Central memory CD8-positive, alpha-beta T cell (primary cell): ENCODE data around the gene B3GAT1.

ENCODE experiments used
- ATAC-seq: fragments of 150-1000 bp; cut with Tn5 transposase; replicated peaks from 2 replicates; pipeline ENCODE4 v1.10.0; 2022; ENCODE audit warnings: mild to moderate bottlenecking, moderate FRiP score, moderate number of reproducible peaks; ENCODE audit not compliant: poor library complexity, severe bottlenecking; ENCODE audit errors: extremely low read depth
- DNase-seq, 2 donors: peaks; one replicate each; pipeline ENCODE4 v3.0.0; 2021; ENCODE audit warnings: low spot score in 2 of 2
- H3K27ac Mint-ChIP-seq: one replicate; pipeline ENCODE4 v1.8.0; 2022; ENCODE audit warnings: low read depth, mild to moderate bottlenecking, moderate library complexity, mixed read lengths
- H3K27me3 Mint-ChIP-seq: one replicate; pipeline ENCODE4 v1.8.0; 2022; ENCODE audit warnings: mixed read lengths
- H3K36me3 Mint-ChIP-seq: one replicate; pipeline ENCODE4 v1.8.0; 2022; ENCODE audit warnings: mild to moderate bottlenecking, moderate library complexity, mixed read lengths; ENCODE audit not compliant: insufficient read depth
- H3K4me1 Mint-ChIP-seq: one replicate; pipeline ENCODE4 v1.8.0; 2022; ENCODE audit warnings: mixed read lengths
- H3K4me3 Mint-ChIP-seq: one replicate; pipeline ENCODE4 v1.8.0; 2022; ENCODE audit warnings: mild to moderate bottlenecking, moderate library complexity, mixed read lengths
- H3K9me3 Mint-ChIP-seq: one replicate; pipeline ENCODE4 v1.8.0; 2022; ENCODE audit warnings: mixed read lengths

Gene B3GAT1

DNA sequence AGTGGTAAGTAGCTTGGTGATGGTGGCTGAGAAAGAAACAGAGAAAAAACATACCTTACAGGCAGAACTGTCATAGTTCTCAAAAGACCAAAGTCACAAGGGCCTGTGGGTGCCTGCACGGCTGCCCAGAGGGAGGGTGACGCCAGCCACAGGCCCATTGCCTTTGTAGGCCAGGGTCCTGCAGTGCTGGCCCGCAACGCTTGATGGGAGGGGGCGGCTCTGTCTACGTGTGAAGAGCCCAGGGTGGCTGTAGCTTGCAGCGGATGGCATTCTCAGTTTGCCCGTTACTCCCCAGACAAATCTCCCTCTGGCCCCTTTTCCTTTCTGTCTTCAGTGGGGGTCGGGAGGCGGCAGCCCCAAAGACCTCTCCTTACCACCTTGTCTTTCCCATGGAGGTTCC is 24.7 kb upstream of the B3GAT1 start:
- Mint-ChIP-seq H3K9me3 (no peaks in the 10 kb centered on the region), H3K27ac (no peak overlapping the region), H3K4me1 (no peaks in the 10 kb centered on the region), H3K4me3 (no peak overlapping the region), H3K36me3 (no peaks in the 10 kb centered on the region), H3K27me3 (no peaks in the 10 kb centered on the region)
- DNase-seq = no peak
- ATAC-seq = no peak

DNA sequence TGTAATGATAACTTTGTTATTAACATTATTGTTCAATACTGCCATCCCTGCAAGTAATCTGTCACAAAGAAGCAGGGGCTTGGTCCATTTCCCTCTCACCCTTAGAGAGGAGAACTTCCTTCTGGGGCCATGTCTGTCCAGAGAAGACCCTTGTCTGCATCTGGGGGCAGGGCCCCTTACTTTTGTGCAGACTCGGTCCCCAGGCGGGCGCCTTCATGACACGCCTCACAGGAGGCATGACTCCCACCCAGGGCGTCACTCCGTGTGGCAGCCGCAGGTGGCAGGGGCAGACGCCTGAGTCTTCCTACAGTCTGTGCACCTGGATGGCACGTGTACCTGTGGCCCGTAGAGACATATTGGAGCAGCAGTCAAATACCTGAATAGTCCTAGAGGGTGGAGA is 21.8 kb upstream of the B3GAT1 start:
- no peaks in the 10 kb centered on the region for H3K4me1 Mint-ChIP-seq
- no peaks in the 10 kb centered on the region for H3K9me3 Mint-ChIP-seq
- no peaks in the 10 kb centered on the region for H3K36me3 Mint-ChIP-seq
- DNase-seq (no peak), ATAC-seq (no peak)
- no peak overlapping the region for H3K4me3 Mint-ChIP-seq
- no peak overlapping the region for H3K27ac Mint-ChIP-seq
- H3K27me3 Mint-ChIP-seq = peaks cover 25% of the 10 kb centered on the region

DNA sequence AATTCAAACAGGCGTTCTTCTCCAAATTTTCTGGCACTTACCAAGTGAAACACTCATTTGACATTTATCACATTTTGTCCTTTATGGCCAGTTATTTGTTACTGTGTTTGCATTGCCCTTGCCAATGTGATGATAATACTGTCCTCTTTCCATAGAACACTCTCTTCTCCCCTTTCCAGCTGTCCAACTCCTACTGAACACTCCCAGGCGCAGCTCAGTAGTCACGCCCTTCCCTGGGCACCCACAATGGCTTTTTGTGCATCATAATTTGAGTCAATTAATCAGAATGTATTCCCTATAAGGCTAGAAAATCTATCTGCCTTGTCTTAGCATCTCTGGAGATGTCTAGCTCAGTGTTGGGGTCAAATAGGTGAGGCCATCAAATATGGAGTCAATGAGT is 21.2 kb upstream of the B3GAT1 start:
- no peaks in the 10 kb centered on the region for H3K4me1 Mint-ChIP-seq
- H3K27ac Mint-ChIP-seq = no peak overlapping the region
- no peaks in the 10 kb centered on the region for H3K9me3 Mint-ChIP-seq
- no peak for ATAC-seq
- no peak for DNase-seq
- H3K36me3 Mint-ChIP-seq = no peaks in the 10 kb centered on the region
- no peak overlapping the region for H3K4me3 Mint-ChIP-seq
- peaks cover 28% of the 10 kb centered on the region for H3K27me3 Mint-ChIP-seq

DNA sequence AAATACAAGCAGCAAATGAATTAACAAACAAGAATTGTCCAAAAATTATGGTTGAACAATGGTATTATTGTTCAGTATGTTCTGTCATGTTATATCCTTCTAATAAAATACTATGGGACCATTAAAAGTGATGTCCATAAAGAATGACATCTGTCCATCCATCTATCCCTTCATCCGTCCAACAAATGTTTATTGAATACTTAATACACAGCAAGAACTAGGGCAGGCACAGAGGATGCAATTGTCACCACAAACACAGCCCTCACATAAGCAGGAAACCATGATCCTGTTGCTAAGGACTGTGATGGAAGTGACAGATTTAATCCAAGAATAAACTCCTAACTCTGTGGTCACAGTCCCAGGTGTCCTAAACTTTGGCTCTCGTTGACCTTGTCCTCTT is 20.7 kb upstream of the B3GAT1 start:
- DNase-seq (no peak), ATAC-seq (no peak)
- H3K36me3 Mint-ChIP-seq = no peaks in the 10 kb centered on the region
- no peaks in the 10 kb centered on the region for H3K4me1 Mint-ChIP-seq
- no peaks in the 10 kb centered on the region for H3K9me3 Mint-ChIP-seq
- no peak overlapping the region for H3K27ac Mint-ChIP-seq
- H3K27me3 Mint-ChIP-seq = peaks cover 28% of the 10 kb centered on the region
- H3K4me3 Mint-ChIP-seq = no peak overlapping the region

DNA sequence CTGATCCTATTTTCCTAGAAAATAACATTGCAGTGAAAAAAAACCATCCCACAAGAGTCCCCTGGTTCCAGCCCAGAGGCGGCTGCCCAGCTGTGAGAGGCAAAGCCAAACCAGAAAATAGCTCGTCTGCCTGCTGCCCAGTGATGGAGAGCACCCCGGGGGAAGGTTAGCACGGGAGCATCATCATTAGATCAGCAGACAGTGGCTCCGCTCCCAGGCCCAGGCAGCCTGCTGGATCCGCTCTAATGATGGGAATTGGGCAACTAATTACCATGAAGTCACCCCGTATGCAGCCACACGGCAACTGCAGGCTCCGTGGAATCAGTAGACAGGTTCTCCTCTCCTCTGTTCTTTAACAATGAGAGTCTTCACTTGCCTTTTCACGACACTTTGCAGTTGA is 17.1 kb upstream of the B3GAT1 start:
- no peak for ATAC-seq

DNA sequence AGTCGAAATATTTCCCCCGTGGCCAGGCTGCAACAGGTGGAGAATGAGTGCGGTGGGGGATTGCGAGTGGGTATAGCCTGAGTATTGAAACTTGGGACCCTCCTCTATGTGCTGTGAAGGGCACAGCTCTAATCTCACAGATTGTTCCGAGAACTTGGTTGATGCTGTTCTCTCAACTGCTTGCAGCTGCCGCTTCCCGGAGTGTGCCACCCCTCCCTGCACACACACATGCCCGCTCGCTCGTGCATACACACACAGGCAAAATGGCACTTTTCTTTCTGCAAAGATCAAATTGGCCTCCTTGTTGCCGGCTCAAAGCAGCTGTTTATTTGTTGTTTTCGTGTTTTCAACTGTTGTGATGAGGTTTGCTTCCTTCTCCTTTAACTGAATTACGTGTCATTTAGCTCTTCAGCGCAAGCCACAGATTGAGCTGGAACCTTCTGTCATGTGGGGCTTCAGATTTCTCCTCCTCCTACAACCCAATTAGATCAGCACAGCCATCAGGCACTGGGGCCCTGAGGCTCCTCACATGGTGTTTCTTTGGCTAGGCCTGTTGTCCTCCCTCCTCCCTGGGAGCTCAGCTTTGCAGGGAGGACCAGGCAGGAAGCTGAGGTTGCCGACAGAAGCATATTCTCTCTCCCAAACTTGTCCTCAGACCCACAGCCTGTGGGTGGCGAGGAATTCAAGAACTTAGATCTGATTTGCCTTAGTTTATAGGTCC is 13.9 kb upstream of the B3GAT1 start:
- H3K27me3 Mint-ChIP-seq = peaks cover 20% of the 10 kb centered on the region
- no peak overlapping the region for H3K4me3 Mint-ChIP-seq
- DNase-seq (no peak), ATAC-seq (no peak)
- no peaks in the 10 kb centered on the region for H3K36me3 Mint-ChIP-seq
- H3K4me1 Mint-ChIP-seq = peaks cover 4% of the 10 kb centered on the region
- H3K9me3 Mint-ChIP-seq = no peaks in the 10 kb centered on the region
- no peak overlapping the region for H3K27ac Mint-ChIP-seq

More for the DNA sequence above, 17.1 kb upstream of the B3GAT1 start:
- Mint-ChIP-seq H3K9me3 (no peaks in the 10 kb centered on the region), H3K27me3 (peaks cover 28% of the 10 kb centered on the region), H3K27ac (no peak overlapping the region), H3K36me3 (no peaks in the 10 kb centered on the region), H3K4me3 (no peak overlapping the region), H3K4me1 (peaks cover 4% of the 10 kb centered on the region)
- no peak for DNase-seq

DNA sequence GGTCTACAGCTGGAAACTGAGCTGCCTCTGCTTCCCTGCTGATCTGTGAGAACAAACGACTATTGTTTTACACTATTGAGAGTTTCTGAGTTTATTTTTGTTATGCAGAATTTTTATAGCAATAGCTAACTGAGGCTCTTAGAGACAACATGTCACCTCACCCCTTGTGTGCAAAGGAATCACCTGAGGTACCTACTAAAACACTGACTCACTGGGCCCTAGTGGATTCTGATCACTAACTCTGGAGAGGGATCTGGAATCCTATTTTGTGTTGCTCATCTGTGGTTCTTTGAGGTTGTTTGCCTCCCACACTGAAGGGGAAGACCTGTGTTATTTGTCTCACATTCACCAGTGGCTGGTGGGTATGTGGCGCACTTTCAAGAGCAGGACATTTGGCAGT is 13.4 kb upstream of the B3GAT1 start:
- Mint-ChIP-seq H3K27me3 (peaks cover 16% of the 10 kb centered on the region), H3K36me3 (no peaks in the 10 kb centered on the region), H3K9me3 (no peaks in the 10 kb centered on the region), H3K4me3 (no peak overlapping the region), H3K27ac (no peak overlapping the region), H3K4me1 (peaks cover 4% of the 10 kb centered on the region)
- ATAC-seq (no peak), DNase-seq (no peak)

DNA sequence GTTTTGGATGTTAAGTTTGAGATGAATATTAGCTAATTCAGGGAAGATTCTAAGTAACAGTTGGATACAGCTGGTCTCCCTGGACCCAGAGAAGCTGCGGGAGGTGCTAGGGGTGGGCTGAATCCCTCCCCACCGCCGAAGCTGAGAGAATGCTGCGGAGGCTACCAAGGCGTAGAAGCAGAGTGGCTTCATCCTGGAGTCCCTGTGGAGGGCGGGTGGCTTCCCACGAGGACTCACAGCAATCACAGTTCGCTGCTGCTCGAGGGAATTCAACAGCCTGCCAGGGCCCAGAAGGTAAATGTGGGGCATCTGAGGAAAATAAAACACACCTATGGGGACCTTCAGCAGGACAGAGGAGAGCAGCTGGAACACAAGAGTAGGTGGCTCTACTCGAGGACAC is 11.1 kb upstream of the B3GAT1 start:
- ATAC-seq (no peak), DNase-seq (no peak)
- H3K4me3 Mint-ChIP-seq = no peak overlapping the region

DNA sequence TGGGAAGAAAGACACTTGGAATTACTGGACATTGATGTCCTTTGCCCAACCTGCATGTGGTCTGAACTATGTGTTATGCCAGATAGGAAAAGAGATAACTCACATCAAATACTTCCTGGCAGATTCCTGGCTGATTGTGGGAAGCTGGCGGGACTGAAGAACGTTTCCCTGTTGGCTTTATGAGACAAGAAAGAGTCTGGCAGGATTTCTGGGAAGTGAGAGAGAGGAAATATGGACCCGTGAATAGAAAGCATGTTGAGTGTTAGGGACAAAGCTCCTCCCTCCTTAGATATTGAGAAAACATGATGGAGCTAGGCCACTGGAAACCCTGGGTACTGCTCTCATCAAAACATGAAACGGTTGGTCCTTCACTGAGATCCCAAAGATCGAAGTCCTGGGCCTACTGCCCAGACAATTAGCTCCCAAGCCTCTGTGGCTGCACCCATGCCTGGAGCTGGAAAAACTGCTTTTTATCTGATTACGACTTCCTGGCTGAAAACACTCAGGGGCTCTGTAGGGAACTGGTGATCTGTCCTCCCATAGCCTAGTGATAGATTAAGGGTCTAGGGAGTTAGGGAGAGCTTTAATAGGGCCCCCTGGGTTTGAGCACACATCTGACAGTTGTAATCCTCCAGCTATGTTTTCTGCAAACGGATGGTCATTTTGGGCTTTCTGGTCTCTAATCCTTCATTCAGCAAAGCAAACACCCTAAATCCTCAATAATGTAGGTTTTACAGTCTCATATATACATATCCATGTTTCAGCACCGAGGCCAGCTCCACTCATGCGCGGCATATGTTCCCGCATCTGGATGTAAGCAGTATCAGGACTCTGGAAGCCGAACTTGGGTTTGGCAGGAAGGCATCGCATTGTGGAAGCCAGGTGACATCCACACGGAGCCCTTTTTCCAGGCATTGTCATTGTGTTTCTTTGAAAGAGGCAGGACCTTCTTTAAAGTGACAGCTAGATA is 6.1 kb upstream of the B3GAT1 start:
- Mint-ChIP-seq H3K27ac (no peak overlapping the region), H3K27me3 (peaks cover 8% of the 10 kb centered on the region), H3K36me3 (peaks cover 2% of the 10 kb centered on the region), H3K9me3 (no peaks in the 10 kb centered on the region), H3K4me3 (no peak overlapping the region), H3K4me1 (peaks cover 14% of the 10 kb centered on the region)
- ATAC-seq (no peak), DNase-seq (no peak)

More for the DNA sequence above, 11.1 kb upstream of the B3GAT1 start:
- Mint-ChIP-seq H3K9me3 (no peaks in the 10 kb centered on the region), H3K36me3 (no peaks in the 10 kb centered on the region), H3K27ac (no peak overlapping the region), H3K27me3 (no peaks in the 10 kb centered on the region), H3K4me1 (peaks cover 4% of the 10 kb centered on the region)

DNA sequence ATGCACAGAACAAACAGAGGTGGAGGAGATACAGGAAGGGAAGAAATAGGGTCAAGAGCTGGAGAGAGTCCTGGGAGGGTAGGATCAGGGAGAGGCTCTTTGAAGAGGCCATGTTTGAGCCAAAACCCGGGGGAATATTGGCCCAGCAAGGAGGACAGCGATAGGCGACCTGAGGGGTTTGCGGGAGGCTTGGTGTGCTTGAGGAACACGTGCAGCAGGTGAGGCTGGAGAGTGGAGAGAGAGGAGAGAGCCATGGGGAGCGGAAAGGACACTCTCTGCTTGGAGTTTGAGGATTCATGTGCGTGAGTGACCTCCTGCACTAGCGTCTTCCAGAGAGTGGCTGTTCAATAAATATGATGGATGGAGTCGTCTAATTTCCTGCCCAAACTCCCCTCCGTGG is 4.7 kb upstream of the B3GAT1 start:
- ATAC-seq (no peak), DNase-seq (no peak)
- peaks cover 2% of the 10 kb centered on the region for H3K36me3 Mint-ChIP-seq
- H3K4me1 Mint-ChIP-seq = peaks cover 14% of the 10 kb centered on the region
- H3K4me3 Mint-ChIP-seq = no peak overlapping the region
- peaks cover 8% of the 10 kb centered on the region for H3K27me3 Mint-ChIP-seq
- no peak overlapping the region for H3K27ac Mint-ChIP-seq
- H3K9me3 Mint-ChIP-seq = no peaks in the 10 kb centered on the region

DNA sequence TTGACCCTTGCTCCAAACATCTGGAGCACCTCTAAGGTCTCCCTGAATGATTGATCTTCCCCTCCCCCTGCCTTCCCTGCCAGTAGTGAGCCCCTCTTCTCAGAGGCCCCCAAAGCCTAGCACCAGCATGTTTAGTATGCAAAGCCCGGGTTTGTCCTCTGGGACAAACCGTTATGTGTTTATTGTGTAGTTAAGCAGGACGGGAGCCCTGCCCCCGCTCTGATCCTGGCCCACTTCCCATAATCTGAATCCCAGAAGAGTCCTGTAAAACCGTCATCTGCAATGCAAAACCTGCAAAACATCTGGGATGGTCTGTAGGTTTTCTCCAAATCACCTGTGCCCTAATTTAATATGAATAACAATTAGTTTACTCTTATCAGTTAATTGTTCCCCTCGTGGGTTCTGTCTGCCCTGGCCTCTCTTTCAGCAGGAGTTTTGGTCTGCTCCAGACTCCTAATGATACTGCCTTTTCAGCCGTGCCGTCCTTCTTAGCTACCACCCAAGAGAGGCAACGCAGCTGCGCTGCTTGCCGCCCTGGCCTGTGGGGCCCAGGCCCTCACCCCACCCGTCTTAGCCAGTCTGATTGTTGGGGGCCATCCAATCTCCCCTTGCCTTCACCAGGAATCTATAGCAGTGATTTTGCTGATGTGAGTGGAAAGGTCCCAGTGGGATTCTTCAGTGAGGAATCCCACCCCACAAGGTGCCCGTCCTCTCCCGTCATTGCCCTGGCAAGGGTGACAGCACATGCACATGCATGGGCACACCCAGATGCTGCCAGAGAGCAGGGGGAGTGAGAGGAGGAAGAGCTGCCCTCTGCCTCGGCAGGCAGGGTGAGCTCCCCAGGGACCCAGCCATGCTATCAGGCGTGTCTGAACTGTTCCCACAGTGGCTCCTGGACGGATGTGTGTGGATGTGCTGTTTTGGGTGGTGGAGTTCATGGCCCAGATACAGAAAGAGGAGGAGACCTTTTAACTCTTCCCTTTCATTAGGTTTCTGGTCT is 3.0 kb upstream of the B3GAT1 start:
- H3K36me3 Mint-ChIP-seq = peaks cover 7% of the 10 kb centered on the region
- no peak overlapping the region for H3K27ac Mint-ChIP-seq
- no peak for DNase-seq
- H3K27me3 Mint-ChIP-seq = peaks cover 21% of the 10 kb centered on the region
- no peaks in the 10 kb centered on the region for H3K9me3 Mint-ChIP-seq
- H3K4me1 Mint-ChIP-seq = peaks cover 28% of the 10 kb centered on the region
- no peak for ATAC-seq
- no peak overlapping the region for H3K4me3 Mint-ChIP-seq
